K562 (cell line): ENCODE results near the gene NSF. TPM values are rescaled to one million over a fixed set of nuclear protein-coding genes. Genes with fewer than 3 reads are reported as not detected.

ENCODE experiments used
- ARID1B ChIP-seq: fragments of 450-650 bp; IDR thresholded peaks from 2 replicates; pipeline ENCODE4 v1.6.1; 2016; ENCODE audit warnings: antibody characterized with exemption, mild to moderate bottlenecking, inconsistent platforms
- ATF2 ChIP-seq: sonication (generic); formaldehyde crosslinking; IDR thresholded peaks from 2 replicates; pipeline ENCODE4 v1.8.1; 2022; ENCODE audit warnings: missing genetic modification reagents
- EHMT2 ChIP-seq: fragments of 450-650 bp; IDR thresholded peaks from 2 replicates; pipeline ENCODE4 v1.6.1; 2018; ENCODE audit warnings: antibody characterized with exemption
- FUS ChIP-seq: fragments of 200-400 bp; formaldehyde crosslinking; optimal IDR thresholded peaks from 2 replicates; pipeline ENCODE3; 2017; ENCODE audit warnings: low read depth, low read length
- MAX ChIP-seq: sonication (generic); formaldehyde crosslinking; IDR thresholded peaks from 2 replicates; pipeline ENCODE4 v1.9.0; 2022; ENCODE audit warnings: mild to moderate bottlenecking, missing genetic modification reagents
- MTA3 ChIP-seq: fragments of 450-650 bp; formaldehyde crosslinking; IDR thresholded peaks from 2 replicates; pipeline ENCODE4 v1.6.1; 2017; ENCODE audit warnings: mild to moderate bottlenecking, borderline replicate concordance
- NBN ChIP-seq: fragments of 450-650 bp; IDR thresholded peaks from 2 replicates; pipeline ENCODE4 v1.6.1; 2016; ENCODE audit warnings: low read depth, mild to moderate bottlenecking
- NRF1 ChIP-seq, 2 experiments: fragments of 450-650 bp; IDR thresholded peaks in 1 of 2; conservative IDR thresholded peaks in 1 of 2; 2 replicates each; pipeline ENCODE4 v1.6.1; 2014; ENCODE audit warnings: mild to moderate bottlenecking in 2 of 2
- OTX1 ChIP-seq: fragments of 450-650 bp; formaldehyde crosslinking; IDR thresholded peaks from 2 replicates; pipeline ENCODE4 v1.4.0; 2022; ENCODE audit warnings: mild to moderate bottlenecking
- TAF9B ChIP-seq: fragments of 450-650 bp; IDR thresholded peaks from 2 replicates; pipeline ENCODE4 v1.6.1; 2018; ENCODE audit warnings: mild to moderate bottlenecking; ENCODE audit not compliant: partially characterized antibody
- polyA plus RNA-seq, 8 experiments: library from polyadenylated mRNA; depleted of rRNA in 4 of 8; stranded (reverse) in 5 of 8; unstranded in 3 of 8; fragments of >200 nt; fragmentation: Nextera tagmentation in 2 of 8; fragmentation: Illumina TruSeq in 1 of 8; extraction: Ambion mirVana in 2 of 8; extraction: Trizol in 1 of 8; gene quantifications; 2 replicates each; pipeline versions ENCODE4 v1.2.1 to v1.2.3, GENCODE V29; 2011 to 2014; ENCODE audit warnings: inconsistent platforms in 1 of 8, missing spikeins in 1 of 8
- total RNA-seq, 7 experiments: library from RNA; depleted of rRNA in 6 of 7; stranded (reverse); fragments of >200 nt in 6 of 7; fragmentation: Illumina TruSeq in 2 of 7; extraction: Trizol in 2 of 7; gene quantifications; 2 replicates each; pipeline versions ENCODE4 v1.2.1 to v1.2.3, GENCODE V29; 2011 to 2021; ENCODE audit warnings: low replicate concordance in 1 of 7
- TF ChIP-seq, protein P1 (sequence below): fragments of 250-450 bp; sonication (Bioruptor Pico); IDR thresholded peaks from 2 replicates; pipeline ENCODE4 v1.5.0; 2022; ENCODE audit warnings: mild to moderate bottlenecking
- TF ChIP-seq, protein P2 (sequence below): fragments of 250-450 bp; sonication (Bioruptor Pico); IDR thresholded peaks from 2 replicates; pipeline ENCODE4 v1.9.0; 2021; ENCODE audit warnings: mild to moderate bottlenecking, inconsistent platforms

The NSF gene
- total and polyA plus RNA-seq, 9 of the 15 experiments (the other 6 are each of a cell fraction or from before 2014, with no cell fraction given), result 16.7 to 39.8 (median 36.7) TPM

DNA sequence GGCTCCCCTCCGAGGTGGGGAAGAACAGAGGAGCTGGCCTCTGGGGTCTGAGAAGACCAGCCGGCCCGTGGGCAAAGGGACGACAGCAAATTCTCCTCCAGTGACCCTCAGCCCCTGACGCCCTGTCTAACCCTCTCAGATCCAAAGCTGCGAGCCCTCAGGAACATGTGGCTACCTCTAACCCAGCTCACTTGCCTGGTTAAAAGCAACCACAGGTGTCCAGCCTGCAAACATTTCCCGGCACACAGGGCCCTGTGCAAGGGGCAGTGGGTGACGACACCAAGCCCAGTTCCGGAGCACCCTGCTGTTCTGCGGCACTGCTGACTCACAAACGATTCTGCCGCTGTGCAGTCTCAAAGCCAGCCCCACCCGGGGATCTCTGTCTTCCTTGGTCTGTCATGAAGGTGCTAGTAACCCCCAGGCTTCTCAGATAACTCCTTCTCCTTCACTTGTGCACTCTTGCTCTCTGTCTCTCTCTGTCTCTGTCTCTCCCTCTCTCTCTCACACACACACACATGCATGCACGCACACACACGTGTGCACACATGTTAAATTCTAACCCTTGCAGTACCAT is 205.0 kb downstream of the NSF start (continued):
- TF ChIP-seq NRF1 (conservative IDR thresholded peaks at IDR 0.05 in 1 of 2, IDR thresholded peaks at IDR 0.05 in 1 of 2) (peak; percentile 53 to 54), ARID1B (peak; percentile 85), NBN (no peak), TAF9B (peak; percentile 28), OTX1 (peak; percentile 81; the same call in 1 of the 2 replicates), MTA3 (peak; percentile 82), MAX (CRISPR knock-in tag) (peak; percentile 66; the same call in 1 of the 2 replicates), EHMT2 (peak; percentile 69; the same call in 1 of the 2 replicates), FUS (no peak), ATF2 (CRISPR knock-in tag) (no peak; the same call in 1 of the 2 replicates)
- TF ChIP-seq, protein P1, sequence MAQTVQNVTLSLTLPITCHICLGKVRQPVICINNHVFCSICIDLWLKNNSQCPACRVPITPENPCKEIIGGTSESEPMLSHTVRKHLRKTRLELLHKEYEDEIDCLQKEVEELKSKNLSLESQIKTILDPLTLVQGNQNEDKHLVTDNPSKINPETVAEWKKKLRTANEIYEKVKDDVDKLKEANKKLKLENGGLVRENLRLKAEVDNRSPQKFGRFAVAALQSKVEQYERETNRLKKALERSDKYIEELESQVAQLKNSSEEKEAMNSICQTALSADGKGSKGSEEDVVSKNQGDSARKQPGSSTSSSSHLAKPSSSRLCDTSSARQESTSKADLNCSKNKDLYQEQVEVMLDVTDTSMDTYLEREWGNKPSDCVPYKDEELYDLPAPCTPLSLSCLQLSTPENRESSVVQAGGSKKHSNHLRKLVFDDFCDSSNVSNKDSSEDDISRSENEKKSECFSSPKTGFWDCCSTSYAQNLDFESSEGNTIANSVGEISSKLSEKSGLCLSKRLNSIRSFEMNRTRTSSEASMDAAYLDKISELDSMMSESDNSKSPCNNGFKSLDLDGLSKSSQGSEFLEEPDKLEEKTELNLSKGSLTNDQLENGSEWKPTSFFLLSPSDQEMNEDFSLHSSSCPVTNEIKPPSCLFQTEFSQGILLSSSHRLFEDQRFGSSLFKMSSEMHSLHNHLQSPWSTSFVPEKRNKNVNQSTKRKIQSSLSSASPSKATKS (CRISPR knock-in tag), result no peak
- TF ChIP-seq, protein P2, sequence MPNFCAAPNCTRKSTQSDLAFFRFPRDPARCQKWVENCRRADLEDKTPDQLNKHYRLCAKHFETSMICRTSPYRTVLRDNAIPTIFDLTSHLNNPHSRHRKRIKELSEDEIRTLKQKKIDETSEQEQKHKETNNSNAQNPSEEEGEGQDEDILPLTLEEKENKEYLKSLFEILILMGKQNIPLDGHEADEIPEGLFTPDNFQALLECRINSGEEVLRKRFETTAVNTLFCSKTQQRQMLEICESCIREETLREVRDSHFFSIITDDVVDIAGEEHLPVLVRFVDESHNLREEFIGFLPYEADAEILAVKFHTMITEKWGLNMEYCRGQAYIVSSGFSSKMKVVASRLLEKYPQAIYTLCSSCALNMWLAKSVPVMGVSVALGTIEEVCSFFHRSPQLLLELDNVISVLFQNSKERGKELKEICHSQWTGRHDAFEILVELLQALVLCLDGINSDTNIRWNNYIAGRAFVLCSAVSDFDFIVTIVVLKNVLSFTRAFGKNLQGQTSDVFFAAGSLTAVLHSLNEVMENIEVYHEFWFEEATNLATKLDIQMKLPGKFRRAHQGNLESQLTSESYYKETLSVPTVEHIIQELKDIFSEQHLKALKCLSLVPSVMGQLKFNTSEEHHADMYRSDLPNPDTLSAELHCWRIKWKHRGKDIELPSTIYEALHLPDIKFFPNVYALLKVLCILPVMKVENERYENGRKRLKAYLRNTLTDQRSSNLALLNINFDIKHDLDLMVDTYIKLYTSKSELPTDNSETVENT, result no peak
